D721Med (cell line): ENCODE measurements around the gene DUSP1.
"Not testable (repeated sequence)": the region's sequence is repeated elsewhere in the genome, so short reads cannot be mapped to it uniquely, and the experiment has no call there.

ENCODE experiments used
- DNase-seq: peaks from one replicate; pipeline ENCODE4 v3.0.0; 2011; ENCODE audit warnings: low spot score; ENCODE audit not compliant: insufficient read length
- FAIRE-seq: peaks from 2 replicates; lab custom pipeline; 2011; peaks lifted over from hg19 to GRCh38; lab: Jason Lieb, UNC
- TF ChIP-seq, protein P1 (sequence below): IDR thresholded peaks from 2 replicates; pipeline ENCODE4 v1.5.1; 2012; ENCODE audit warnings: mild to moderate bottlenecking, control low read depth; ENCODE audit not compliant: insufficient read depth; ENCODE audit errors: missing control alignments

DUSP1 gene

DNA sequence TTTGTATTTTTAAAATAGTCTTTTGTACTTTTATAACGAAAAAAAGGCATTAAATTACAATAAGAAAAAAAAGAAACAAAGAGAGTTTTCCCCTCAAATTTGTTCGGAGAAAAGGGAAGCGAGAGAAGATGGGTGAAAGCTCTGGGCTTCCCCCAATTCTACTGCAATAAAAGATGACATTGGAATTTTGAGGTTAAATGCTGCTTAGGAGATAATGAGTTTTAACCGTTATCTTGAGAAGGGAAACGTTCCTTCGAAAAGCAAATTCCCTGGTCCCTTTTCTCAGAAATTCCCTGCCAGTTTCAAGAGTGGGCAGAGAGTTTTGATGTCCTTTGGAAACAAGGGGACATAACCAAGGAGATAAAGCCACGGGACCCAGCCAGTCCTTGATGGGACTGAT, 44.6 kb upstream of the DUSP1 start:
- no peak for DNase-seq
- FAIRE-seq: no peak
- TF ChIP-seq, protein P1, sequence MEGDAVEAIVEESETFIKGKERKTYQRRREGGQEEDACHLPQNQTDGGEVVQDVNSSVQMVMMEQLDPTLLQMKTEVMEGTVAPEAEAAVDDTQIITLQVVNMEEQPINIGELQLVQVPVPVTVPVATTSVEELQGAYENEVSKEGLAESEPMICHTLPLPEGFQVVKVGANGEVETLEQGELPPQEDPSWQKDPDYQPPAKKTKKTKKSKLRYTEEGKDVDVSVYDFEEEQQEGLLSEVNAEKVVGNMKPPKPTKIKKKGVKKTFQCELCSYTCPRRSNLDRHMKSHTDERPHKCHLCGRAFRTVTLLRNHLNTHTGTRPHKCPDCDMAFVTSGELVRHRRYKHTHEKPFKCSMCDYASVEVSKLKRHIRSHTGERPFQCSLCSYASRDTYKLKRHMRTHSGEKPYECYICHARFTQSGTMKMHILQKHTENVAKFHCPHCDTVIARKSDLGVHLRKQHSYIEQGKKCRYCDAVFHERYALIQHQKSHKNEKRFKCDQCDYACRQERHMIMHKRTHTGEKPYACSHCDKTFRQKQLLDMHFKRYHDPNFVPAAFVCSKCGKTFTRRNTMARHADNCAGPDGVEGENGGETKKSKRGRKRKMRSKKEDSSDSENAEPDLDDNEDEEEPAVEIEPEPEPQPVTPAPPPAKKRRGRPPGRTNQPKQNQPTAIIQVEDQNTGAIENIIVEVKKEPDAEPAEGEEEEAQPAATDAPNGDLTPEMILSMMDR: no peak

DNA sequence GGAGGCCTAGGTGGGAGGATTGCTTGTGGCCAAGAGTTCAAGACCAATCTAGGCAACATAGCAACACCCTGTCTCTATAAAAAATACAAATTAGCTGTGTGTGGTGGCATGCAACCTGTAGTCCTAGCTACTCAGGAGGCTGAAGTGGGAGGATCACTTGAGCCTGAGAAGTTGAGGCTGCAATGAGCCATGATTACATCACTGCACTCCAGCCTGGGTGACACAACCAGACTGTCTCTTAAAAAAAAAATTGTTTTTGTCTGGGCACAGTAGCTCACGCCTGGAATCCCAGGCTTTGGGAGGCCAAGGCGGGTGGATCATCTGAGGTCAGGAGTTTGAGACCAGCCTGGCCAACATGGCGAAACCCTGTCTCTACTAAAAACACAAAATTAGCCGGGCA, 40.0 kb upstream of the DUSP1 start:
- FAIRE-seq, DNase-seq: not testable (repeated sequence)

DNA sequence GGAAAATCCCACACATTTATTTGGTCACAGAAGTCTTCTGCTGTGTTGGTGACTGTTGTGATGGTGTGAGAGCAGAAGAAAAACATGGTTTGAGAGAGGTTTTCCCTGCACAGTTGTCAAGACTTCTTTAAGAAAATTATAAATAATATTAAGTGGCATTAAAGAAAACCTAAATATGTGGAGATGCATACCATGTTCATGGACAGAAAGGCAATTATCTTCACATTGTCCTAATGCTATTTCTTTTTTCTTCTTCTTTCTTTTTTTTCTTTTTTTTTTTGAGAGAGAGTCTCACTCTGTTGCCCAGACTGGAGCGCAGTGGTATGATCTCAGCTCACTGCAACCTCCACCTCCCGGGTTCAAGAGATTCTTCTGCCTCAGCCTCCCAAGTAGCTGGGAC, 38.8 kb upstream of the DUSP1 start:
- TF ChIP-seq, protein P1: no peak
- FAIRE-seq (no peak), DNase-seq (no peak)

DNA sequence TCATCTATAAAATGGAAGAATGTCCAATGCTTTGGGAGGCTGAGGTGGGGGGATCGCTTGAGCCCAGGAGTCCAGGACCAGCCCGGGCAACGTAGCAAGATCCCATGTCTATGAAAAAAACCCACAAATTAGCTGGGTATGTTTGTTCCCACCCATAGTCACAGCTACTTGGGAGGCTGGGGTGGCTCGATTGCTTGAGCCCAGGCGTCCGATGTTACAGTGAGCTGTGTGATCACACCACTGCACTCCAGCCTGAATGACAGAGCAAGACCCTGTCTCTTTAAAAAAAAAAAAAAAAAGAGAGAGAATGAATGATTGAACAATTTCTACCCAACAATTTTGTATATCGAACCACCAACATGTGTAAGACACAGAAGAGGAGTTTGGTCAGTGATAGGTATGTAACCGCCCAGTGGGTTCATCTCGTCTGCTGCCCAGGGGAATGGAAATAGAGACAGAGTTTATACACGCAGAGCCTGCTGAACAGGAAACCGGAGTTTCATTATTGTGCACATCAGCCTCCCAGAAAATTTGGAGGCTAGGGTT, 36.8 kb upstream of the DUSP1 start:
- DNase-seq (no peak), FAIRE-seq (no peak)
- TF ChIP-seq, protein P1: no peak

DNA sequence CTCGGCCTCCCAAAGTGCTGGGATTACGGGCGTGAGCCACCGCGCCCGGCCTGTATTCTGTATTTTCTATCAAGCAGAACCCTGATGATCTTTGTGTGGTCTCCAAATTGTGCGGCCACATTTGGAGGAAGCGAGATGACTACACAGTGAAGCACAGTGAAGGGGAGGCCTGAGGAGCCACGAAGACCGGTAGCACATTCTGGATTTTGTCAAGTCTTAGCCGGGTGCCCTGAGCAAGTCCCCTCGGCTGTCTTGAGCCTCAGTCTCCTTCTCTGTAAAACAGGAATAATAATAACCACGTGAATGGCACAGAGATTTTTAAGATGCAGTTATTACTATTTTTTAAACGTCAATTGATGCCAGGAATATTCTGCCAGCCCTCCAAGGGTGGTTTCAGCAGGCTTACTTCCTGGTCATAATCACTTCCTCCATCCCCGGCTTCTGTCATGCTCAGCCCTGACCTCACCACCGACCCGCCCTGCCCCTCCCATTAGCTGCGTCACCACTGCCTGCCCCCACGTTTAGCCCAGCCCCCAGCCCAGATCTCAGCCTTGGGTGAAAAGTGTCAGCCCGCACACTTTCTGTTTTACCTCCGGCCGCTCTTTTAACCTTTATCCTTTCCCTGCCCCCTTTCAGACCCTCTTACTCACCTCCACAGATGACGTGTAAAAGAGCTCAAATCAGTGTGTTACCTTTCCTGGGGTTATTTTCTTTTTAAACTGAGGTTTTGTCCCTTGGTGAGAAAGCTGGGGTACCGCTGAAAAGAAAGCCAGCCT, 36.1 kb upstream of the DUSP1 start:
- DNase-seq: no peak
- no peak for FAIRE-seq
- TF ChIP-seq, protein P1: no peak

DNA sequence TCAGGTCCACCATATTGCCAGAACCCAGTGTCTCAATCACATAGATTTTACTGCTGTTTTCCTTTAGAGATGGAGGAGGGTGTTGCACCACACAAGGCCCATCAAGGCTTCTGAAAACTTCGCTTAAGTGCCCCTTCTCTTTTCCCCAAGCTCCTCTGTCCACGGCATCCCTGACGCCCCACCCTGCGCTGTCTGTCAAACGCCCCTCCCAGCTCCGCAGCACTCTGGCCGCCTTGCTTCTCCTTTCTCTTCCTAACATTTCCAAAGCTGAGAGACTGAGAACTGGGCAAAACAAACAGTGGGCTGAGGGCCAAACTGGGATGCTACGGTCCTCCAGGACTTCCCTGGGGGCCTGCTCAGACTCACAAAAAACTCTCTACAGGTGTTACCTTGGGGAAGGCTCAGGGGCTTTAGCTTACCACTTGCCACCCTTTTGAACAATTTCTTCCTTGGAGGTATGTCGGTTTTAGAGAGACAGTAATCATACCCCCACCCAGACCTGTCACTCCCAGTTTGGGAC, 34.8 kb upstream of the DUSP1 start:
- FAIRE-seq (no peak), DNase-seq (no peak)
- TF ChIP-seq, protein P1: no peak

DNA sequence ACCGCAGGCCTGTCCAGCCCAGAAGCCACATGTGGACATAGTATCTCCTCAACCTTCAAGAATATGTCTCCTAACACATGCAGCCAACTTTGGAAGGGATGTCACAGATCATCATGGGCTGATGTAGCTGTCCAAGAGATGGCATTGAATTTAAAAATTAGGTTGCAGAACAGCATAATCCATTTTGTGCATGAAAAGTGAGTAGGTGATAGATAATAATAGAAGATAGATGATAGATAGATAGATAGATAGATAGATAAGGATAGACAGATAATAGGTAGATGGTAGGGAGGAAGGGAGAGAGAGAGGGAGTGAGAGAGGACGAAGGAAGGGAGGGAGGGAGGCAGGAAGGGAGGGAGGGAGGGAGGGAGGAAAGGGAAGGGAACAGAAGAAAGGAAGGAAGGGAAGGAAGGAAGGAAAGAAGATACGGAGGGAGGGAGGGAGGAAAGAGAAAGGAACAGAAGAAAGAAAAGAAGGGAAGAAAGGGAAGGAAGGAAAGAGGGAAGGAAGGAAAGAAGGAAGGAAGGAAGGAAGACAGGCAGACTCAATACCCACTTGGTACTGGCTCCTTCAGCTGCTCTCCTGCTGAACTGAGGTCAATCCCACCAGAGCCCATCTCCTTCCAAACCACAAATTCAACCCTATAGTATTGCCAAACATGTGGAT, 34.2 kb upstream of the DUSP1 start:
- TF ChIP-seq, protein P1: no peak
- FAIRE-seq (no peak), DNase-seq (no peak)
